ENCODE measurements around the gene NEURL2.

- TF ChIP-seq CTCF (conservative IDR thresholded peaks at IDR 0.05 in 1 of 2, IDR thresholded peaks at IDR 0.05 in 1 of 2; ENCODE audit: extremely low read depth in 1 of 2, insufficient read depth in 1 of 2, low read depth in 1 of 2, low read length in 2 of 2) (no peak), EZH2 (IDR thresholded peaks at IDR 0.05; ENCODE audit: borderline replicate concordance, low read length) (no peak)
These were observed 39.5 kb downstream of the NEURL2 start for GRCh38 chr20:45851501-45851900.

Data from mammary epithelial cell (primary cell).